OCI-LY7 (cell line): ENCODE measurements around the gene COMP. TPM values are rescaled to one million over a fixed set of nuclear protein-coding genes. Genes with fewer than 3 reads are reported as not detected.
A peak's percentile ranks its signal among the peaks of the same experiment; 100 is the strongest.

Experiments used
- BruUV-seq: library from RNA; stranded (reverse); fragments of 400-500 nt; replicated peaks from 2 replicates; lab custom pipeline; 2021; lab: Mats Ljungman, UMichigan
- CTCF ChIA-PET: fragments of 300-600 bp; sonication (Branson Sonifier 250); formaldehyde crosslinking; loops from one replicate; lab custom pipeline; 2022; ENCODE audit warnings: antibody characterized with exemption; ENCODE audit not compliant: unreplicated experiment; lab: Charles Lee
- POLR2A ChIA-PET: fragments of 300-600 bp; sonication (Branson Sonifier 250); formaldehyde crosslinking; loops from one replicate; lab custom pipeline; 2022; ENCODE audit warnings: antibody characterized with exemption; lab: Charles Lee
- DNase-seq: peaks from one replicate; pipeline ENCODE4 v3.0.0-alpha.2; 2015; ENCODE audit warnings: low spot score
- H2AFZ ChIP-seq: fragments of 200-600 bp; sonication (generic), shearing (Covaris generic); 2 replicates; pipeline ENCODE4 v1.6.1; 2014; ENCODE audit warnings: mild to moderate bottlenecking, antibody characterized with exemption, low read length, moderate library complexity
- H3K27ac ChIP-seq: fragments of 200-600 bp; sonication (generic); 2 replicates; pipeline ENCODE4 v1.5.1; 2014; ENCODE audit warnings: mixed run types, low read depth, mild to moderate bottlenecking, moderate library complexity, low read length, inconsistent platforms; ENCODE audit not compliant: poor library complexity, severe bottlenecking
- H3K36me3 ChIP-seq: fragments of 200-600 bp; sonication (generic); 2 replicates; pipeline ENCODE4 v1.6.1; 2014; ENCODE audit warnings: mild to moderate bottlenecking, antibody characterized with exemption, low read length, moderate library complexity, mixed read lengths; ENCODE audit not compliant: insufficient read depth
- H3K4me1 ChIP-seq: fragments of 200-600 bp; sonication (generic); 2 replicates; pipeline ENCODE4 v1.5.1; 2014; ENCODE audit warnings: mild to moderate bottlenecking, low read length; ENCODE audit not compliant: insufficient read depth, poor library complexity, severe bottlenecking
- H3K4me2 ChIP-seq: fragments of 200-600 bp; sonication (generic); 2 replicates; pipeline ENCODE4 v1.6.1; 2014; ENCODE audit warnings: mild to moderate bottlenecking, low read length
- H3K4me3 ChIP-seq: fragments of 200-600 bp; sonication (generic); 2 replicates; pipeline ENCODE4 v1.5.1; 2014; ENCODE audit warnings: mild to moderate bottlenecking, low read depth, low read length; ENCODE audit not compliant: poor library complexity, severe bottlenecking
- H3K79me2 ChIP-seq: fragments of 200-600 bp; sonication (generic); 2 replicates; pipeline ENCODE4 v1.6.1; 2016; ENCODE audit warnings: low read depth, mild to moderate bottlenecking, low read length, moderate library complexity, mixed read lengths; ENCODE audit not compliant: insufficient read depth
- H3K9me2 ChIP-seq: fragments of 200-600 bp; sonication (generic); 2 replicates; pipeline ENCODE4 v1.6.1; 2016; ENCODE audit warnings: mild to moderate bottlenecking, low read length, mixed read lengths; ENCODE audit not compliant: insufficient read depth
- H3K9me3 ChIP-seq: fragments of 200-600 bp; sonication (generic); 2 replicates; pipeline ENCODE4 v1.6.1; 2014; ENCODE audit warnings: mild to moderate bottlenecking, mixed run types, low read length, mixed read lengths
- H4K20me1 ChIP-seq: fragments of 200-600 bp; sonication (generic); 2 replicates; pipeline ENCODE4 v1.6.1; 2014; ENCODE audit warnings: mild to moderate bottlenecking, antibody characterized with exemption, low read length, moderate library complexity, mixed read lengths; ENCODE audit not compliant: insufficient read depth
- EZH2phosphoT487 ChIP-seq: fragments of 200-600 bp; sonication (generic); IDR thresholded peaks from 2 replicates; pipeline ENCODE4 v1.6.1; 2018; ENCODE audit warnings: low read depth, borderline replicate concordance, mild to moderate bottlenecking, mixed run types, antibody characterized with exemption, low read length, moderate library complexity, mixed read lengths
- intact Hi-C: fragments of 100-400 bp; cut with micrococcal nuclease; formaldehyde crosslinking; loops from one replicate; pipeline ENCODE4 v1.10.0; 2022; ENCODE audit not compliant: unreplicated experiment
- total RNA-seq, 2 experiments: library from RNA; depleted of rRNA in 1 of 2; stranded (reverse); fragments of >200 nt in 1 of 2; shearing (Covaris generic) in 1 of 2; gene quantifications; 2 replicates each; pipeline ENCODE4 v1.2.3, GENCODE V29; 2014 to 2022
- TF ChIP-seq, protein P1 (sequence below): fragments of 200-600 bp; sonication (generic); conservative IDR thresholded peaks from 2 replicates; pipeline ENCODE4 v1.5.1; 2014; ENCODE audit warnings: mild to moderate bottlenecking, antibody characterized with exemption, low read length, moderate library complexity, mixed read lengths

The COMP gene
- total RNA-seq, 2 experiments from 2014 or later: not detected

DNA sequence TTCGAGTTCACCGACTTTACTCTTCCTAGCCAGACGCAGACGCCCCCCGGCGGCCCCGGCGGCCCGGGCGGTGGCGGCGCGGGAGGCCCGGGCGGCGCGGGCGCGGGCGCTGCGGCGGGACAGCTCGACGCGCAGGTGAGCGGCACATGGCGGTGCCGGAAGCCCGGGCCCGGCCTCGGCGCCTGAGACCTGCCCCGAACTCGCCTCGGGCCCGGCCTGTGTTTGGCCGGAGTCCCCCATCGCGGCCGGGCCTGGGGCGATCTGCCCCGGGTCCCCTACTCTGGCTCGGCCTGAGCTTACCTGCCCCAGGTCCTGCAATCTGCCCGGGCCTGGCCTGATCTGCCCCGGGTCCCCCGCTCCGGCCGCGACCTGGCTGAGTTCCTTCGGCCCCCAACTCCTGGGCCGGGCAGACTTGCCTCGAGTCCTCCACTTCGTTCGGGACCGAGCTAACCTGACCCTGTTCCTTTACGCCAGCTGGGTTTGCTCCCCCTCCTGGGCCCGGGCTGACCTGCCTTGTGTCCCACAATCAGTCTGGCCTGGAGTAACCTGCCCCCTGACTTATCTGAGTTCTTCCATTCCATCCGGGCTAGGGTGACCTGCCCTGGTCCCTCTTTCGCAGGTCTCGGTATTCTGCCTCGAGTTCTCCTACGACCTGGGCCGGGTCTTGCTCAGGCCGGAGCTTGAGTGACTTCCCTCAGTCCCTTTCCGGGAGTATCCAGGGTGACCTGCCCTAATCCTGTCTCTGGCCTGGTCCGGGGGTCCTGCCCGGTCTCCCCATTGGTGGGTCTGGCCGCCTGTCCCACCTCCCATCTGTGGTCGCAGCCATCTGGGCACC is 41.4 kb upstream of the COMP start:
- Histone ChIP-seq H3K79me2 (peaks cover 52% of the 10 kb centered on the region), H3K4me2 (peak overlapping the region; percentile 99), H4K20me1 (peaks cover 37% of the 10 kb centered on the region), H3K9me2 (no peaks in the 10 kb centered on the region), H3K36me3 (peaks cover 51% of the 10 kb centered on the region), H2AFZ (no peak overlapping the region), H3K27ac (peak overlapping the region; percentile 72), H3K9me3 (no peaks in the 10 kb centered on the region), H3K4me1 (peaks cover 26% of the 10 kb centered on the region), H3K4me3 (peak overlapping the region; percentile 94)
- POLR2A ChIA-PET: interaction anchor here (0.5 to 1.0 kb wide), 3 partner anchors 14 to 570 kb away, joined by 3 to 5 read pairs (median 3); no protein-coding TSS in a partner anchor
- BruUV-seq: no TSS peak
- intact Hi-C loops: loop anchor here (5.0 to 10.0 kb wide), 3 partner anchors 150 to 408 kb away; partner anchors contain the start of genes CRTC1 and REX1BD
- CTCF ChIA-PET: interaction anchor here (0.5 kb wide), 1 partner anchor 311 kb away, joined by 3 read pairs; no protein-coding TSS in a partner anchor
- DNase-seq: peak; percentile 60
- TF ChIP-seq, protein P1, sequence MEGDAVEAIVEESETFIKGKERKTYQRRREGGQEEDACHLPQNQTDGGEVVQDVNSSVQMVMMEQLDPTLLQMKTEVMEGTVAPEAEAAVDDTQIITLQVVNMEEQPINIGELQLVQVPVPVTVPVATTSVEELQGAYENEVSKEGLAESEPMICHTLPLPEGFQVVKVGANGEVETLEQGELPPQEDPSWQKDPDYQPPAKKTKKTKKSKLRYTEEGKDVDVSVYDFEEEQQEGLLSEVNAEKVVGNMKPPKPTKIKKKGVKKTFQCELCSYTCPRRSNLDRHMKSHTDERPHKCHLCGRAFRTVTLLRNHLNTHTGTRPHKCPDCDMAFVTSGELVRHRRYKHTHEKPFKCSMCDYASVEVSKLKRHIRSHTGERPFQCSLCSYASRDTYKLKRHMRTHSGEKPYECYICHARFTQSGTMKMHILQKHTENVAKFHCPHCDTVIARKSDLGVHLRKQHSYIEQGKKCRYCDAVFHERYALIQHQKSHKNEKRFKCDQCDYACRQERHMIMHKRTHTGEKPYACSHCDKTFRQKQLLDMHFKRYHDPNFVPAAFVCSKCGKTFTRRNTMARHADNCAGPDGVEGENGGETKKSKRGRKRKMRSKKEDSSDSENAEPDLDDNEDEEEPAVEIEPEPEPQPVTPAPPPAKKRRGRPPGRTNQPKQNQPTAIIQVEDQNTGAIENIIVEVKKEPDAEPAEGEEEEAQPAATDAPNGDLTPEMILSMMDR: 0 out of 2 replicates have a peak, but pooled peaks have one; percentile 16
- no peak for TF ChIP-seq EZH2phosphoT487

- H3K36me3 ChIP-seq: peaks cover 43% of the 10 kb centered on the region
- H3K4me2 ChIP-seq: peak within 1 kb of the TSS; percentile 99
- ChIA-PET CTCF (interaction anchor here (0.5 to 1.1 kb wide), 2 partner anchors 12 to 311 kb away, joined by 3 read pairs; no protein-coding TSS in a partner anchor), POLR2A (interaction anchor here (0.6 to 1.4 kb wide), 4 partner anchors 15 to 139 kb away, joined by 3 to 6 read pairs (median 3); no protein-coding TSS in a partner anchor)
- H3K4me1 ChIP-seq: peaks cover 26% of the 10 kb centered on the region
- peak within 1 kb of the TSS; percentile 94 for H3K4me3 ChIP-seq
- intact Hi-C loops: loop anchor here (5.0 to 10.0 kb wide), 3 partner anchors 149 to 407 kb away; partner anchors contain the start of genes CRTC1 and REX1BD
- peak; percentile 98 for DNase-seq
- H3K9me2 ChIP-seq: no peaks in the 10 kb centered on the region
- peak within 1 kb of the TSS; percentile 95 for H2AFZ ChIP-seq
- no TSS peak for BruUV-seq
- H4K20me1 ChIP-seq: peaks cover 34% of the 10 kb centered on the region
- H3K9me3 ChIP-seq: no peaks in the 10 kb centered on the region
- TF ChIP-seq, protein P1: no peak
- TF ChIP-seq EZH2phosphoT487: no peak
- H3K79me2 ChIP-seq: peaks cover 44% of the 10 kb centered on the region
- peak within 1 kb of the TSS; percentile 72 for H3K27ac ChIP-seq
These were observed 40.6 kb upstream of the COMP start, which contains the start of gene UPF1 for GRCh38 chr19:18831524-18832305. UPF1 (plus strand) TSS chr19:18831959; CDS start chr19:18832210, 251 bp downstream.
